22Rv1 (cell line): ENCODE measurements around the gene FAM170B.

ENCODE experiments used
- CTCF ChIP-seq: fragments of 450-650 bp; IDR thresholded peaks from 2 replicates; pipeline ENCODE4 v1.5.1; 2017; ENCODE audit warnings: mild to moderate bottlenecking
- ZFX ChIP-seq: fragments of 450-650 bp; IDR thresholded peaks from 2 replicates; pipeline ENCODE4 v1.6.1; 2017; ENCODE audit warnings: antibody characterized with exemption, borderline replicate concordance

GRCh38 chr10:49165821-49166483 is 32.1 kb upstream of the FAM170B start:
- no peak for TF ChIP-seq CTCF
- TF ChIP-seq ZFX, result no peak
